ENCODE measurements around the gene LILRA6.
"Not testable (repeated sequence)": the region's sequence is repeated elsewhere in the genome, so short reads cannot be mapped to it uniquely, and the experiment has no call there.

LILRA6 gene

DNA sequence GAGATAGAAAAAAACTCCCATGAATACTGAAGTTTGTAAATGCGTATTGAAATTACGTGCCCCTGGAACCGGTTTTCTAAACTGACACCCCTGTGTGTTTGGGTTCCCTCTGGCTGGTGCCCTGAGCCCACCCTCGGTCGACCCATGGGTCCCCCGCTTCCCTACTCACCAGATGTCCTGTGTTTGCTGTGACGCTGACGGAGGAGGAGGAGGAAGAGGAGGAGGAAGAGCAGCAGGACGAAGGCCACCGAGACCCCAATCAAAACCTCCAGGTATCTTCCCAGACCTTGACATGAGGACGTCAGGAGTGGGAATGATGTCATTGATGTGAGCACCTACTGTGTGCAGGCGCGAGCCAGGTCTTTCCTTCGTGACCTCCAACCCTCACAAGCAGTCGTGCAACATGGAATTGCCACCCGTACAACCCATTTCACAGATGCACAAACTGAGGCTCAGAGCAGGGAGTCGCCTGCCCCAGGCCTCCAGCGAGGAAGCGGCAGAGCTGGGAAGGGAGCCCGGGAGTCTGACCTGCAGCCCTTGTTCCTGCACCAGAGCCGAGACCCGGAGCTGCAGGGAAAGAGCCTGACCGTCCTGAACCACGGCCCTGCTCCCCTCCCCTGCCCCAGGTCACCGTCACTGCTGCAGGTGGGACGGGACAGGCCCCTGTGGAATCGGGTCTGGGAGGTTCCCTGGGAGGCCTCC is 23.5 kb downstream of the LILRA6 start:
- DNase-seq (ENCODE audit: extremely low spot score) = no peak
- TF ChIP-seq SP1 (IDR thresholded peaks at IDR 0.05) (no peak), HDGF (IDR thresholded peaks at IDR 0.05; ENCODE audit: borderline replicate concordance) (no peak), CTBP1 (IDR thresholded peaks at IDR 0.05; ENCODE audit: borderline replicate concordance) (no peak), L3MBTL2 (conservative IDR thresholded peaks at IDR 0.05) (no peak), TARDBP (IDR thresholded peaks at IDR 0.05) (no peak), FOXM1 (IDR thresholded peaks at IDR 0.05; ENCODE audit: borderline replicate concordance) (no peak), ARNT (IDR thresholded peaks at IDR 0.05) (no peak), BHLHE40 (IDR thresholded peaks at IDR 0.05; ENCODE audit: borderline replicate concordance) (no peak), FOXK2 (IDR thresholded peaks at IDR 0.05) (no peak), SUZ12 (IDR thresholded peaks at IDR 0.05) (no peak), NFRKB (IDR thresholded peaks at IDR 0.05) (no peak), LEF1 (IDR thresholded peaks at IDR 0.05; ENCODE audit: borderline replicate concordance) (no peak)
- TF ChIP-seq, protein P1, sequence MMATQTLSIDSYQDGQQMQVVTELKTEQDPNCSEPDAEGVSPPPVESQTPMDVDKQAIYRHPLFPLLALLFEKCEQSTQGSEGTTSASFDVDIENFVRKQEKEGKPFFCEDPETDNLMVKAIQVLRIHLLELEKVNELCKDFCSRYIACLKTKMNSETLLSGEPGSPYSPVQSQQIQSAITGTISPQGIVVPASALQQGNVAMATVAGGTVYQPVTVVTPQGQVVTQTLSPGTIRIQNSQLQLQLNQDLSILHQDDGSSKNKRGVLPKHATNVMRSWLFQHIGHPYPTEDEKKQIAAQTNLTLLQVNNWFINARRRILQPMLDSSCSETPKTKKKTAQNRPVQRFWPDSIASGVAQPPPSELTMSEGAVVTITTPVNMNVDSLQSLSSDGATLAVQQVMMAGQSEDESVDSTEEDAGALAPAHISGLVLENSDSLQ (IDR thresholded peaks at IDR 0.05) = no peak
- ChIA-PET CTCF (no interaction called here), POLR2A (no interaction called here)

DNA sequence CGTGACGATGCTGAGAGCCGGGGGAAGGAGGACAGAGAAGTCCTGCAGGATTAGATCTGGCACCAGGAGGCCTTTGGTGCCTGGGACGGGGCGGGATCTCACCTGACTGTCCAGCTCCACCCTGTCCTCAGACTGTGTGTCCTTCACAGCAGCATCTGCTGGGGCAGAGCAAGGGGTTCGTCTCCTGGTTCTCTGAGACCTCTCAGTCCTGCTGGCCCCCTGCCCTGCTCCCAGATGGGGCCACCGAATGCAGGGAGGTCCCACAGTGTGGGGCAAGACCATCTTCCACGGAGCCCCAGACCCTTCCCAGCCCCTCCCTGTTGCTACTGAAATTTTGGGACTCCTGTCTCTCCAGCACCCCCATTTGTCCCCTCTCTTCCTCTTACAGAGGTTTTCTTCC is 24.3 kb downstream of the LILRA6 start:
- ChIA-PET POLR2A (no interaction called here), CTCF (no interaction called here)
- TF ChIP-seq, protein P1 (IDR thresholded peaks at IDR 0.05) = no peak
- TF ChIP-seq ZNF384 (IDR thresholded peaks at IDR 0.05) (no peak), SUZ12 (IDR thresholded peaks at IDR 0.05) (no peak), ARNT (IDR thresholded peaks at IDR 0.05) (no peak), NFRKB (IDR thresholded peaks at IDR 0.05) (no peak), CTBP1 (IDR thresholded peaks at IDR 0.05; ENCODE audit: borderline replicate concordance) (no peak), ELF4 (IDR thresholded peaks at IDR 0.05) (no peak), FOXM1 (IDR thresholded peaks at IDR 0.05; ENCODE audit: borderline replicate concordance) (no peak), TARDBP (IDR thresholded peaks at IDR 0.05) (no peak), HDGF (IDR thresholded peaks at IDR 0.05; ENCODE audit: borderline replicate concordance) (no peak), LEF1 (IDR thresholded peaks at IDR 0.05; ENCODE audit: borderline replicate concordance) (no peak), FOXK2 (IDR thresholded peaks at IDR 0.05) (no peak)
- DNase-seq (ENCODE audit: extremely low spot score) = no peak

DNA sequence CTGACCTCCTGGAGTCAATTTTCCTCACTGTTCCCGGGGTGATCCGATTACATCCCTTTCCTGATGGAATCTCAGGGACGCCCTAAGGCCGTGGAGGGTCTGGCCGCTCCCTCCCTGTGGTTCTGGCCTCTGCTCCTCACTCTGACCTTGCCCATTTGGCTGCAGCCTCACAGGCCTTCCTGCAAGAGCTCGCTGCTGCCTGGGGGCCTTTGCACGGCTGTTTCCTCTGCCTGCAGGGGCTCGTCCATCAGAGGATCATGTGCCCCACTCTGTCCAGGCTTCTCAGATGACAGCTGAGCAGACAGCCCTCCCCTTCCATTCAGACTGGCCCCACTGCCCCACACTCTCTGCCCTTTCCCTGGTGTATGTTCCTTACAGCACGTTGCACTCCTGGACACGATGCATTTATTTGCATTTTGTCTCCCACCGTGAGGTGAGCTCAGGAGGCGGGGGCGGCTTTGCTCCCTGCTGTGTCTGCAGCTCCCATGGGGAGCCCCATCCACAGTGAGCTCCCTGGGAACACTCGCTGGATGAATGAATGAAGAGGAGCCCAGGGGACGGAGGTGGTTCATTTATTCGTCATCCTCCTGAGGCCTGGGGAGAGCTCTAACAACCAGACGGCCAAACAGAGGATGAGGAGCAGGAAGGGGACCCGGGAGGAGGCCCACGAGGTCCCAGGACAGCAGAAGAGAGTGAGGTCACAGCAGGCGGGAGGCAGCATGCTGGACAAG is 24.9 kb downstream of the LILRA6 start:
- CTCF ChIA-PET; DNase-seq (ENCODE audit: extremely low spot score); POLR2A ChIA-PET: not testable (repeated sequence)

DNA sequence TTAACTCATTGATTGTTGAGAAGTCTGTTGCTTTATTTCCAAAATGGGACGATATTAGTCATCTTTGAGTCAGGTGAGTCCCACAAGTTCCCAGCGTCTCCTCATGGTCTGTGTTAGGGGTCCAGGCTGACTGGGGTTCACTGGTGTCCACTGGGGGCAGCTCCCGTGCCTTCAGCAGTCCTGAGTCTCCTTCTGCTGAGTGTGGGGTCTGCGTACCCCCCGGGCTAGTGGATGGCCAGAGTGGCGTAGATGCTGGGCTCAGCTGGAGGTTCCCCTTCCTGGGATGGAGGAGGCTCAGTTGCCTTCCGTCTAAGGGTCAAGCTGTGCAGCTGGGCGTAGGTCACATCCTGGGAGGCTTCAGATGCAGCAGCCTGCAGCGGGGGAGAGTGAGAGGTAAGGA is 25.7 kb downstream of the LILRA6 start:
- CTCF ChIA-PET = no interaction called here
- no peak for DNase-seq (ENCODE audit: extremely low spot score)
- TF ChIP-seq NFRKB (IDR thresholded peaks at IDR 0.05) (no peak), FOXM1 (IDR thresholded peaks at IDR 0.05; ENCODE audit: borderline replicate concordance) (no peak), ARNT (IDR thresholded peaks at IDR 0.05) (no peak), ELF4 (IDR thresholded peaks at IDR 0.05) (no peak), BHLHE40 (IDR thresholded peaks at IDR 0.05; ENCODE audit: borderline replicate concordance) (no peak), LEF1 (IDR thresholded peaks at IDR 0.05; ENCODE audit: borderline replicate concordance) (no peak), HDGF (IDR thresholded peaks at IDR 0.05; ENCODE audit: borderline replicate concordance) (no peak), FOXK2 (IDR thresholded peaks at IDR 0.05) (no peak), TARDBP (IDR thresholded peaks at IDR 0.05) (no peak), ZNF384 (IDR thresholded peaks at IDR 0.05) (no peak), CTBP1 (IDR thresholded peaks at IDR 0.05; ENCODE audit: borderline replicate concordance) (no peak), SUZ12 (IDR thresholded peaks at IDR 0.05) (no peak), L3MBTL2 (conservative IDR thresholded peaks at IDR 0.05) (no peak), FOXA1 (IDR thresholded peaks at IDR 0.05) (no peak), SP1 (IDR thresholded peaks at IDR 0.05) (no peak)
- TF ChIP-seq, protein P1 (IDR thresholded peaks at IDR 0.05) = no peak
- POLR2A ChIA-PET = no interaction called here

DNA sequence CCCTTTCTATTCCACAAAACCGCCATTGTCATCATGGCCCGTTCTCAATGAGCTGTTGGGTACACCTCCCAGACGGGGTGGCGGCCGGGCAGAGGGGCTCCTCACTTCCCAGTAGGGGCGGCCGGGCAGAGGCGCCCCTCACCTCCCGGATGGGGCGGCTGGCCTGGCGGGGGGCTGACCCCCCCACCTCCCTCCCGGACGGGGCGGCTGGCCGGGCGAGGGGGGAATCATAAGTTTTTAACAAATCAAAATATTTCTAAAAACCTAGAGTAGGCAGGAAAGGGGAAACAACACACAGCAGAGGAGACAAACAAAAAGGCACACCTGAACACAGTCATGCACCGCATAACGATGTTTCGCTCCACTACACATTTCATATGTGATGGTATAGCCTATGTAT is 27.9 kb downstream of the LILRA6 start:
- POLR2A ChIA-PET; CTCF ChIA-PET; DNase-seq (ENCODE audit: extremely low spot score): not testable (repeated sequence)

DNA sequence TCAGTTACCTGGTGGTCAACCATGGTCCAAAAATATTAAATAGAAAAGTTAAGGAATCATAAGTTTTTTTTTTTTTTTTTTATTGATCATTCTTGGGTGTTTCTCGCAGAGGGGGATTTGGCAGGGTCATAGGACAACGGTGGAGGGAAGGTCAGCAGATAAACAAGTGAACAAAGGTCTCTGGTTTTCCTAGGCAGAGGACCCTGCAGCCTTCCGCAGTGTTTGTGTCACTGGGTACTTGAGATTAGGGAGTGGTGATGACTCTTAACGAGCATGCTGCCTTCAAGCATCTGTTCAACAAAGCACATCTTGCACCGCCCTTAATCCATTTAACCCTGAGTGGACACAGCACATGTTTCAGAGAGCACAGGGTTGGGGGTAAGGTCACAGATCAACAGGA is 28.4 kb downstream of the LILRA6 start:
- POLR2A ChIA-PET = not testable (repeated sequence)

DNA sequence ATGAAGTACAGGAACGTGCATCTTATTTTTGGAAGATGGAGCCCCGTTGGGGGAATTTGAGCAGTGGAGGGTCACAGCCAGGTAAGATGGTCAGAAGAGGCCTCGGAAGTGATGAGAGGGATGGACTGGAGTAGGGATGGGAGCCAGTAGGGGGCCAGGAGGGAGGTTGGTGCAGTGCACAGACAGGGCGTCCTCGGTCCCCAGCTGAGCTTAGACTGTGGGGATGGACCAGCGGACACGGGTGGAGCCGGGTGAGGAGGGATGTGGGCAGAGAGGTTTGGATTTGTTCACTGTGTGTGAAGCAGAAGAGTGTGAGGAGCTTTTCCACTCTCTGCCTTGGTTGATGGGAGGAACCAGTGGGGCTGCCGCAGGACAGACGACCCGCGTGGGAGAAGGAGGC is 31.4 kb downstream of the LILRA6 start:
- TF ChIP-seq LEF1 (IDR thresholded peaks at IDR 0.05; ENCODE audit: borderline replicate concordance) (no peak), HDGF (IDR thresholded peaks at IDR 0.05; ENCODE audit: borderline replicate concordance) (no peak), ARNT (IDR thresholded peaks at IDR 0.05) (no peak)
- no peak for DNase-seq (ENCODE audit: extremely low spot score)
- ChIA-PET POLR2A (interaction anchor here (1.6 kb wide), 1 partner anchor 10 kb away, joined by 4 read pairs; the partner anchor contains the start of gene RPS9), CTCF (no interaction called here)

More for the DNA sequence above, 28.4 kb downstream of the LILRA6 start:
- DNase-seq (ENCODE audit: extremely low spot score); CTCF ChIA-PET: not testable (repeated sequence)

All from HEK293T (cell line).